Inflammatory macrophage treated with lipopolysaccharide for 1 hour (primary cell): ENCODE data around the gene NPW.

Experiments used
- DNase-seq, 2 donors: peaks; one replicate each; pipeline ENCODE4 v3.0.0-alpha.2; 2020 to 2022

The NPW gene

GRCh38 chr16:2056077-2056476, 36.5 kb downstream of the NPW start:
- no peak for DNase-seq

DNA sequence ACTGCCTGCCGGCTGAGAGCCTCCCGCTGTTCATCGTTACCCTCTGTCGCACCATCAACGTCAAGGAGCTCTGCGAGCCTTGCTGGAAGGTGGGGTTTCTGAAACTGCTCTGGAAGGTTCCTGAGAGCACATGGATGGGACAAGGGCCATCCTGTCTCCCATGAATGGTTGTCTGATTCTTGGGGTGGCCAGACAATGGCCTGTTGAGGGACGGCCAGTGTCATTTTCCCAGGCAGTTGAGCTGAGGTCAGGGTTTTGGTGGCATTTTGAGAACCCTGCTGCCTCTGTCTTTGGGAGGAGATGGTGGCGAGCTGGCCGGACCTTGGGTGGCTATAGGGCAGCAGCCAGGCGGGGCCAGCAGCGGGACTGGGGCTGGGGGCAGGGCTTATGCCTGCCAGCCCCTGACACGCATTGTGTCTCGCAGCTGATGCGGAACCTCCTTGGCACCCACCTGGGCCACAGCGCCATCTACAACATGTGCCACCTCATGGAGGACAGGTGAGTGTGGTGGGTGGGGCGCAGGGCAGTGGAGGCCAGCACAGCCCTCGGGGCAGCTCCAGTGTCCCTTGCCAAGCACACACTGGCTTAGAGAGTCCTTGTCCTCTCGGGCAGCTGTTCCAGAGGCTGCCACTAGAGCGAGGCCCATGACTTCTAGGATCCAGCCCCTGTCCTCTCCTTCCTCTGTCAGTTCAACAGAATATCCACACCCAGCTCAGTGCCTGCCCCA, 37.3 kb downstream of the NPW start:
- DNase-seq: no peak

DNA sequence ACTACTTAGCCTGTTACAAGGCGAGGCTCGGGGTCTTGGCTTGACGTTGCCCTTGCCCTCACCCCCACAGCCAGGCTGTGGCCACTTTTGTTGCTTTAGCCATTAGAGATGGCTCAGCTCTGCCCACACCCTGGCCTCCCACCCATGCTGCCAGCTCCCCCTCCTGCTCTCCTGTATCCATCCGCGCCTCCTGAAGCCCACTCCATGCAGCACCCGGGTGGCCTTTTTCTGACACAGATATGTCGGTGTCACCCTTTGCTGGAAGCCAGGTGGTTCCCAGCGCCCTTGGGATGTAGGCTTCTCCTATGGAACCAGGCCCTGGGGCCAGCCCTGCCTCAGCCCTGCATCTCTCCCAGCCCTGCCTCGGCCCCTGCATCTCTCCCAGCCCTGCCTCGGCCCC, 37.9 kb downstream of the NPW start:
- no peak for DNase-seq

- no peak for DNase-seq
Measured at GRCh38 chr16:2058420-2058819, 38.8 kb downstream of the NPW start.

- DNase-seq: no peak
Measured at GRCh38 chr16:2058872-2059271, 39.3 kb downstream of the NPW start.

DNA sequence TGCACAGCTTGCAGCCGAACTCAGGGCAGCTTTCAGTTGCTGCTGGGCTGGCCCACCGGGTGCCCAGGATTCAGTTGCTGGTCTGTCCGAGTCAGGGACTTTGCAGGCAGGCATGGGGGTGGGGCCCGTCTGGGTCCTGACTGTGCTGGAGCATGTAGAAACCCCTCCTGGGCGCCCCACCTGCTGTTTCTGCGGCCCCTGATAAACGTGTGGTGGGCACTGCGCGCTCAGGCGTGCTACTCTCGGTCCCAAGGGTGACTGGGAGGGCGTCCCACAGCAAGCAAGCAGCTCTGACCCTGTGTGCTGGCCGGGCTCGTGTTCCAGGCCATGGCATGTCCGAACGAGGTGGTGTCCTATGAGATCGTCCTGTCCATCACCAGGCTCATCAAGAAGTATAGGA, 40.8 kb downstream of the NPW start:
- no peak for DNase-seq

DNA sequence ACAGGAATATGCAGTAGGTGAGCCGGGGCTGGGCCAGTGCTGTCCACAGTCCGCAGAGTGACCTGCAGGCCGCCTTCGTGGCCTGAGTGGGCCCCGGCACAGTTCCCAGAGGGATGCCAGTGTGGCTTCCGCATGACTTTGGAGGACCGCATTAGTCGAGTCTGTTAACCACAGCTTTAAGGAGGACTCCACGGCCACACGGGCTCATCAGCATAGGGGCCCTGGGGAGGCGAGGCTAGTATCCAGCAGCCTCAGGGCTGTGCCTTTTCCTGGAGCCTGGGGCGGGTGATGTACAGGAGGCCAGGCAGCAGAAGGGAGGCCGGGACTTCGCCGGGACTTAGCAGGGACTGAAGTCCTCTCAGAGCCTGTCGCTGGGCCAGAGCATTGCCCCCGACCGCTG, 41.4 kb downstream of the NPW start:
- no peak for DNase-seq

- no peak for DNase-seq
Measured at GRCh38 chr16:2061526-2061925, 41.9 kb downstream of the NPW start.

- DNase-seq: no peak
Measured at GRCh38 chr16:2062801-2063200, 43.2 kb downstream of the NPW start.

DNA sequence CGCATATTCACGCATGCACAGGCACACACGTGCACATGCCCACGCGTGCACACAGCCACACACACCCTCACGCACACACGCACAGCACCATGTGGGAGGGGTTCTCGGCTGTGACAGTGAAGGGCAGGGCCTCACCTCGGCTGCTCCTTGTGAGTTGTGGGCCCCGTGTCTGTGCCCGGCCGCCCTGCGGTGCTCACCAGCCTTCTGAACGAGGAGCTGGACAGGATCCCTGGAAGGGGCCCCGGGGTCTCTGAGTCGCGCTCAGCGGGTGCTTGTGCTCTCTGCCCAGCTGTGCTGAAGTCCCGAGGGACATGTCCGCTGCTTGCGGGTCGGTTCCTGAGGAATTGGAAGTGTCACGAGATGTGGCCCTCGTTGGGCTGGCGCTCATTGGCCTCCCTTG, 44.3 kb downstream of the NPW start:
- DNase-seq: no peak

- DNase-seq: no peak
Measured at GRCh38 chr16:2064368-2064945, 44.9 kb downstream of the NPW start.

DNA sequence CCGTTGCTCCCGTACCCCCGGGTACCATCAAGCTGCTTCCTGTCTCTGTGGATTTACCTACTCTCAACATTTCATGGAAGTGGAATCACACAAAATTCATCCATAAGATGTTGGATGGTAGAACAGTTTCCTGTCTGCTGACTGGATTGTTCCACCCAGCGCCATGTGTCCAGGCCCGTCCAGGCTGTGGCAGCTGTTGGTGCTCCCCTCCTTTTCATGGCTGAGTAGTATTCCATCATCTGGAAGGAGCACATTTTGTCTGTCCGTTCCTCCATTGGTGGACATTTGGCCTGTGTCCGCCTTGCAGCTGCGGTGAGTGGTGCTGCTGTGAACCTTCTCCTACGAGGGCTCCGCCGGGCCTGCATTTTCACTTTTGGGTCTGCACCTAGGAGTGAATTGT, 46.6 kb downstream of the NPW start:
- DNase-seq: no peak
